Measurements from ENCODE around the gene TSEN54. TPM values are rescaled to one million over a fixed set of nuclear protein-coding genes. Genes with fewer than 3 reads are reported as not detected.
"Not testable (repeated sequence)": the region's sequence is repeated elsewhere in the genome, so short reads cannot be mapped to it uniquely, and the experiment has no call there.

Gene TSEN54
- total RNA-seq, 1 experiment from 2014 or later = 25.8 TPM

GRCh38 chr17:75511610-75512575, 4.4 kb upstream of the TSEN54 start:
- in situ Hi-C loops (cut with HindIII; ENCODE audit: low pct_unique_long_range_greater_than_20kb, low sequenced_read_pairs) = no loop called here
- no peak for DNase-seq (ENCODE audit: low read depth, low spot score)

GRCh38 chr17:75512926-75513640, 3.2 kb upstream of the TSEN54 start:
- in situ Hi-C loops (cut with HindIII; ENCODE audit: low pct_unique_long_range_greater_than_20kb, low sequenced_read_pairs) = no loop called here
- DNase-seq (ENCODE audit: low read depth, low spot score) = no peak

DNA sequence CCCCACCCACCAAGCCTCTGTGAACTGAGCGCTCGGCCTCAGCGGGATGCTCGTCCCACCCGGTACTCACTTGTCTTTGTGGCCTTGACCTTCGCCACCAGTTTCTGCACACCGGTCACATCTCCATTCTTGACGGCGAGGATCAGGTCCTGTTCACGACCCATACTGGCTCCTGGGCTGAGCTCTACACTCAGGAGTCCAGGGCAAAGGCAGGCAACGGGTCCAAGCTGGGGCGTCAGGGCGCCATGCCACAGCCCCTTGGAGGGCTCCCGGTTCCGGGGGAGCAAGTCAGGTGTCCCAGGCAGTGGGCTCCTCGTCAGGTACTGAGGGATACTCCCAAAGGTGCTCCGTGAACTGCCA, 2.7 kb upstream of the TSEN54 start:
- in situ Hi-C loops (cut with HindIII; ENCODE audit: low pct_unique_long_range_greater_than_20kb, low sequenced_read_pairs) = no loop called here
- no peak for DNase-seq (ENCODE audit: low read depth, low spot score)

DNA sequence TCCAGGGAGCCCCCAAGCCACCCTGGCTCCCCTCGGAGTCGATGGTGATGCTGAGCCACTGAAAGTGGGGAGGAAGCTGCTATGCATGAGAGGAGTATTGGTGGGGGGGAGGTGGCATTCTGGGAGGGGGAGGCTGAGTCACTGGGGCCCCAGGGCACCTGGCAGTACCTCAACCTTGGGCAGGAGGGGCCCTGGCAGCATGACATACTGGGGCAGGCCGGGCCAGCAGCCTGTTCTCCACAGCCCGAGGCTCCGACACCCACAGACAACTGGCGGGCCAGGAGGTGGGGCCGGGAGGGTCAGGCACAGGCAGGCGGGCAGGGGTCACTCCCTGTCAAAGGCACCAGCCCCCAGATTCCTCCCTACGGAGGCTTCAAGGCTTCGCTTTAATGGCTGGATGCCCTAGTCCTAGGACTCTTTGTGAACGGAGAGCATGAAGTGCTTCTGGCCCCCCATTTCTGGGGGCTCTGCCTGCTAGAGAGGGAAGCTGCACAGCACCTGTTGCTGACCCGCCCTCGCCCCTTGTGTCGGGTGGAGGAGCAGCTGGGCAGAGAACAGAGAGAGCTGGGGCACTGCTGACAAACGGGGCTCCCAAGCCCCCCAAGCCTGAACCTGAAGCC, 1.9 kb upstream of the TSEN54 start:
- in situ Hi-C loops (cut with HindIII; ENCODE audit: low pct_unique_long_range_greater_than_20kb, low sequenced_read_pairs) = no loop called here
- no peak for DNase-seq (ENCODE audit: low read depth, low spot score)

GRCh38 chr17:75514919-75515495, 1.3 kb upstream of the TSEN54 start:
- no peak for DNase-seq (ENCODE audit: low read depth, low spot score)
- in situ Hi-C loops (cut with HindIII; ENCODE audit: low pct_unique_long_range_greater_than_20kb, low sequenced_read_pairs) = no loop called here

GRCh38 chr17:75515496-75516254, 653 bp upstream of the TSEN54 start, which contains the start of gene CASKIN2:
Gene CASKIN2 (minus strand): TSS chr17:75515537. CDS start chr17:75513804, 1,733 bp downstream.
- peak; percentile 95 for DNase-seq (ENCODE audit: low read depth, low spot score)
- in situ Hi-C loops (cut with HindIII; ENCODE audit: low pct_unique_long_range_greater_than_20kb, low sequenced_read_pairs) = no loop called here

DNA sequence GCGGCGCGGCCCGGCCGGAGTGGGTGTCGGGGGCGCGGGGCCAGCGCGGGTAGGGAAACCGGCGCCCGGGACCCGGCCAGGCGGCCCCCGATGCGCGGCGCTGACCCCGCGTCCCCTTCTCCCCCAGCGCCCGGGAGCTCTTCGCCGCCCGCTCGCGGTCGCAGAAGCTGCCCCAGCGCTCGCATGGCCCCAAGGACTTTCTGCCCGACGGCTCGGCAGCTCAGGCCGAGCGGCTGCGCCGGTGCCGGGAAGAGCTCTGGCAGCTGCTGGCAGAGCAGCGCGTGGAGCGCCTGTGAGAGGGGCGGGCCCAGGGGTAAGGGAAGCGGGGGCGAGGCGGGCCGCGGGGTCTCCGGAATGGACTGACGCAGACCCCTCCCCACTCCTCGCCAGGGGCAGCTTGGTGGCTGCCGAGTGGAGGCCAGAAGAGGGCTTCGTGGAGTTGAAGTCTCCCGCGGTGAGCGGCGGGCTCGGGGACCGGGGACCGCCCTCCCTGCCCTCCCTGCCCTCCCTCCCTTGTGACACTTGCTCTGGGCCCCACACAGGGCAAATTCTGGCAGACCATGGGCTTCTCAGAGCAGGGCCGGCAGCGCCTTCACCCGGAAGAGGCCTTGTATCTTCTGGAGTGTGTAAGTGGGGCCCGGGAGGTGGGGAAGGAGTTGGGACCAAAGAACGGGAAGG, 430 bp downstream of the TSEN54 start:
- in situ Hi-C loops (cut with HindIII; ENCODE audit: low pct_unique_long_range_greater_than_20kb, low sequenced_read_pairs) = no loop called here
- no peak for DNase-seq (ENCODE audit: low read depth, low spot score)

GRCh38 chr17:75517297-75517865, 1.1 kb downstream of the TSEN54 start:
- in situ Hi-C loops (cut with HindIII; ENCODE audit: low pct_unique_long_range_greater_than_20kb, low sequenced_read_pairs) = no loop called here
- DNase-seq (ENCODE audit: low read depth, low spot score) = no peak

DNA sequence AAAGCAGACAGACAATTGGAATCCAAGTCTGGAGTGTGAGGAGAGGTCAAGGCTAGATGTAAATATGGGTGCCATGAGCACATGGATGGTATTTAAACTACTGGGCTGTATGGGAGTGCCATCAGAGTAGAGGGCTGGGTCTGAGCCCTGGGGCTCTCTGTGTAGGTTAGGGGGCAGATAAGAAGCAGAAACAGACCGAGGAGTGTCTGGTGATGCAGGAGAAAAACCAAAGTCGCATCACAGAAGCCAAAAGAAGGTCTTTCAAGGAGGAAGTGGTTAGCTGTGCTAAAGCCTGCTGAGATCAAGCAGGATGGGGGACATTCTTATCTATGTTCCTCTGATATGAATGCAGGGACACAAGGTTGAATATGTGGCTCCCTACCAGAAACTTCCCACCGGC, 1.9 kb downstream of the TSEN54 start:
- in situ Hi-C loops (cut with HindIII; ENCODE audit: low pct_unique_long_range_greater_than_20kb, low sequenced_read_pairs) = no loop called here
- no peak for DNase-seq (ENCODE audit: low read depth, low spot score)

- no peak for DNase-seq (ENCODE audit: low read depth, low spot score)
- in situ Hi-C loops (cut with HindIII; ENCODE audit: low pct_unique_long_range_greater_than_20kb, low sequenced_read_pairs) = no loop called here
These were observed 2.7 kb downstream of the TSEN54 start for GRCh38 chr17:75518983-75519537.

DNA sequence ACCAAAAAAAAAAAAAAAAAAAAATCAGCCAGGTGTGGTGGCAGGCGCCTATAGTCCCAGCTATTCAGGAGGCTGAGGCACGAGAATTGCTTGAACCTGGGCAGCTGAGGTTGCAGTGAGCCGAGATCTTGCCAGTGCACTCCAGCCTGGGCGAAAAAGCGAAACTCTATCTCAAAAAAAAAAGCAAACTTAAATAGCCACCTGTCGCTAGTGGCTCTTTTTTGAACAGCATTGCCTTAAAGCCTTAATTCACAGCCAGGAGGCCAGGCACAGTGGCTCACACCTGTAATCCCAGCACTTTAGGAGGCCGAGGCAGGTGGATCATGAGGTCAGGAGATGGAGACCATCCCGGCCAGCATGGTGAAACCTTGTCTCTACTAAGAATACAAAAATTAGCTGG, 4.1 kb downstream of the TSEN54 start:
- DNase-seq (ENCODE audit: low read depth, low spot score); in situ Hi-C loops (cut with HindIII; ENCODE audit: low pct_unique_long_range_greater_than_20kb, low sequenced_read_pairs): not testable (repeated sequence)

- in situ Hi-C loops (cut with HindIII; ENCODE audit: low pct_unique_long_range_greater_than_20kb, low sequenced_read_pairs) = no loop called here
- no peak for DNase-seq (ENCODE audit: low read depth, low spot score)
These were observed 5.0 kb downstream of the TSEN54 start for GRCh38 chr17:75521290-75521689.

- DNase-seq (ENCODE audit: low read depth, low spot score) = no peak
- in situ Hi-C loops (cut with HindIII; ENCODE audit: low pct_unique_long_range_greater_than_20kb, low sequenced_read_pairs) = no loop called here
These were observed 5.8 kb downstream of the TSEN54 start for GRCh38 chr17:75521951-75522727.

DNA sequence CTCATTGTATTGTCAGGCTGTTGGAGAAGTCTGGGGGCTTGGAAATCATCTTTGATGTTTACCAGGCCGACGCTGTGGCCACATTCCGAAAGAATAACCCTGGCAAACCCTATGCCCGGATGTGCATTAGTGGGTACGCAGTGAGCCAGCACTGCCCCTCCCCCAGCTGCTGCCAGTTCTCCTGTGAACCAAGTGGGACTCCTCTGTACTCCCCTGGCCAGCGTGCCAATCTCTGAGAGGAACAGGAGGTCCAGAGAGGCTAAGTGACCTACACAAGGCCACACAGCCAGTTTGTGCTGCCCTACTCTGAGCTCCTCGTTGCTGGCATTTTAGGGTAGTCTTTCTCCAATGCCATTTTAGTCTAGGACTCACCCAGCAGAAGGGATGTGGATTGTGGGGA, 7.3 kb downstream of the TSEN54 start:
- DNase-seq (ENCODE audit: low read depth, low spot score) = no peak
- in situ Hi-C loops (cut with HindIII; ENCODE audit: low pct_unique_long_range_greater_than_20kb, low sequenced_read_pairs) = no loop called here

- in situ Hi-C loops (cut with HindIII; ENCODE audit: low pct_unique_long_range_greater_than_20kb, low sequenced_read_pairs) = no loop called here
- DNase-seq (ENCODE audit: low read depth, low spot score) = no peak
These were observed 8.1 kb downstream of the TSEN54 start for GRCh38 chr17:75524269-75524969.
